ENCODE measurements around the gene SF3B4. TPM values are rescaled to one million over a fixed set of nuclear protein-coding genes. Genes with fewer than 3 reads are reported as not detected.

The SF3B4 gene
- total RNA-seq, 1 donor from 2014 or later: 26.4 TPM

DNA sequence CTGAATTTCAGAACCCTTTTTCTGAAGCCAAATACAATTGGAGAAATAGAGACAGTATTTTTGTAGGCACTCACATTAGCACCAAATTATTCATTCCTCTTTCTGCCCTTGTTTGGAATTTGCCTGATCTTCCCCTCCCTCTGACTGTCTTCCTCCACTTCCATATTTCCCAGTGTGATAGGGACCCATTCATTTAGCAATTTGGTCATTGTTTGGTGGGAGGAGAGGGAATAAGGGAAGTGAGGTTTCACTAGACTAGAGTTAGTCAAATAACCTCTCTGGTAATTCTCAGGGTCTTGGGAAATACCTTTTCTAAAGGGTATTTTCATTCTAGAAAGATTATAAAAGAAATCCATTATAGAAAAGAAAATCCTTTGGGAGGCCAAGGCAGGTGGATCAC lies 40.0 kb upstream of the SF3B4 start:
- DNase-seq (ENCODE audit: low spot score): no peak
- Histone ChIP-seq H3K79me2 (ENCODE audit: low read depth) (no peaks in the 10 kb centered on the region), H3K27me3 (no peaks in the 10 kb centered on the region), H2AFZ (replicated peaks) (no peak overlapping the region), H3K27ac (no peak overlapping the region), H3K9me3 (ENCODE audit: low read depth) (no peaks in the 10 kb centered on the region), H4K20me1 (ENCODE audit: low read depth) (no peaks in the 10 kb centered on the region), H3K36me3 (no peaks in the 10 kb centered on the region), H3F3A (ENCODE audit: low read depth) (peaks cover 9% of the 10 kb centered on the region), H3K4me1 (no peaks in the 10 kb centered on the region), H3K9ac (no peak overlapping the region), H3K4me3 (no peak overlapping the region), H3K4me2 (no peak overlapping the region)
- no peaks in the 10 kb centered on the region for H3K4me1 Mint-ChIP-seq
- no peak overlapping the region for H3K4me3 Mint-ChIP-seq
- no peaks in the 10 kb centered on the region for H3K9me3 Mint-ChIP-seq
- no peaks in the 10 kb centered on the region for H3K27me3 Mint-ChIP-seq (ENCODE audit: insufficient read depth, low read depth)
- H3K27ac Mint-ChIP-seq: no peak overlapping the region
- TF ChIP-seq EZH2phosphoT487 (IDR thresholded peaks at IDR 0.05) (no peak), EZH2 (IDR thresholded peaks at IDR 0.05) (no peak)
- TF ChIP-seq, protein P1, sequence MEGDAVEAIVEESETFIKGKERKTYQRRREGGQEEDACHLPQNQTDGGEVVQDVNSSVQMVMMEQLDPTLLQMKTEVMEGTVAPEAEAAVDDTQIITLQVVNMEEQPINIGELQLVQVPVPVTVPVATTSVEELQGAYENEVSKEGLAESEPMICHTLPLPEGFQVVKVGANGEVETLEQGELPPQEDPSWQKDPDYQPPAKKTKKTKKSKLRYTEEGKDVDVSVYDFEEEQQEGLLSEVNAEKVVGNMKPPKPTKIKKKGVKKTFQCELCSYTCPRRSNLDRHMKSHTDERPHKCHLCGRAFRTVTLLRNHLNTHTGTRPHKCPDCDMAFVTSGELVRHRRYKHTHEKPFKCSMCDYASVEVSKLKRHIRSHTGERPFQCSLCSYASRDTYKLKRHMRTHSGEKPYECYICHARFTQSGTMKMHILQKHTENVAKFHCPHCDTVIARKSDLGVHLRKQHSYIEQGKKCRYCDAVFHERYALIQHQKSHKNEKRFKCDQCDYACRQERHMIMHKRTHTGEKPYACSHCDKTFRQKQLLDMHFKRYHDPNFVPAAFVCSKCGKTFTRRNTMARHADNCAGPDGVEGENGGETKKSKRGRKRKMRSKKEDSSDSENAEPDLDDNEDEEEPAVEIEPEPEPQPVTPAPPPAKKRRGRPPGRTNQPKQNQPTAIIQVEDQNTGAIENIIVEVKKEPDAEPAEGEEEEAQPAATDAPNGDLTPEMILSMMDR (IDR thresholded peaks at IDR 0.05): no peak
- peaks cover 30% of the 10 kb centered on the region for H3K36me3 Mint-ChIP-seq

DNA sequence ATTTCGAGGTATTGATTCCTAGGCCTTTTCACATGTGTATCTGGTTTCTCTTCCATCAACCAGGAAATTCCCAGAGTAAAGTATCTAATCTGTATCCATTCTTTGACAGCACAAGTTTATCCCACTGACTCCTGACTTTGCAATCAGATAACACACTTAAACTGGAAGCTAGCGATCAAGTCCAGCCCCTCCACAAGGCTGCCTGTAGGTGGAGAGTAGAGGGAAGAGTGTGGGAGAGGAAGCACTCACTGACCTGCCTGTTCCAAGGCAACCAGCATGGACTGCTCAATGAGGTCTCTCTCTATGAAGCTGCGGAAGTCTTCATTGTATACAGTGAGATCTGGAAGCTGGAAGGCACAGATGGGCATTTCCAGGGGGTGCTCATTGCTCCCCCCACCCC lies 39.4 kb upstream of the SF3B4 start:
- H3K4me2 ChIP-seq: no peak overlapping the region
- DNase-seq (ENCODE audit: low spot score): no peak
- H3K4me1 ChIP-seq: no peaks in the 10 kb centered on the region
- no peaks in the 10 kb centered on the region for H3K36me3 ChIP-seq
- Mint-ChIP-seq H3K27me3 (ENCODE audit: insufficient read depth, low read depth) (no peaks in the 10 kb centered on the region), H3K4me3 (no peak overlapping the region), H3K27ac (no peak overlapping the region), H3K9me3 (no peaks in the 10 kb centered on the region), H3K36me3 (peaks cover 27% of the 10 kb centered on the region), H3K4me1 (no peaks in the 10 kb centered on the region)
- no peak overlapping the region for H3K27ac ChIP-seq
- H3F3A ChIP-seq (ENCODE audit: low read depth): peaks cover 13% of the 10 kb centered on the region
- H3K79me2 ChIP-seq (ENCODE audit: low read depth): no peaks in the 10 kb centered on the region
- H3K27me3 ChIP-seq: no peaks in the 10 kb centered on the region
- no peak overlapping the region for H3K9ac ChIP-seq
- no peaks in the 10 kb centered on the region for H4K20me1 ChIP-seq (ENCODE audit: low read depth)
- TF ChIP-seq EZH2 (IDR thresholded peaks at IDR 0.05) (no peak), EZH2phosphoT487 (IDR thresholded peaks at IDR 0.05) (no peak)
- TF ChIP-seq, protein P1 (IDR thresholded peaks at IDR 0.05): no peak
- H2AFZ ChIP-seq (replicated peaks): no peak overlapping the region
- no peaks in the 10 kb centered on the region for H3K9me3 ChIP-seq (ENCODE audit: low read depth)
- no peak overlapping the region for H3K4me3 ChIP-seq

DNA sequence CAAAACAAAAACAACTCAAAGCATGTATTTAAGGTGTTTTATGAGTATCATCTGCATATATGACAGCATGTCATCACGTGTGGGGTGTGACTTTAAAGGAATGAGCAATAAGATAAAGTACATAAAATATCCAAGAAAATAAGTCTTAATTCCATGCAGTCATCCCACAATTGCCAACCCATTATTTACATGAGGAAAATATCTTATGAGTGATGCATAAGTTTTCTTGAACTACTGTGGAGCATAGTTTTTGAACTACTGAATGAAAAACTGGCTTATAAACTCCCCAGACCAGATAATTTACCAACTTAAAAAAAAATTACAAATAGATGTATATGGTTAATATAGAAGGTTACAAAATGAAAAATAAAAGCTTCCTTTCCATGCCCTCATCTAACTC lies 38.8 kb upstream of the SF3B4 start:
- Histone ChIP-seq H3K79me2 (ENCODE audit: low read depth) (no peaks in the 10 kb centered on the region), H4K20me1 (ENCODE audit: low read depth) (no peaks in the 10 kb centered on the region), H3K9me3 (ENCODE audit: low read depth) (no peaks in the 10 kb centered on the region), H3K4me2 (no peak overlapping the region), H2AFZ (replicated peaks) (no peak overlapping the region), H3F3A (ENCODE audit: low read depth) (peaks cover 13% of the 10 kb centered on the region), H3K4me3 (no peak overlapping the region), H3K36me3 (peaks cover 4% of the 10 kb centered on the region), H3K4me1 (no peaks in the 10 kb centered on the region), H3K9ac (no peak overlapping the region), H3K27me3 (no peaks in the 10 kb centered on the region), H3K27ac (no peak overlapping the region)
- Mint-ChIP-seq H3K27ac (no peak overlapping the region), H3K27me3 (ENCODE audit: insufficient read depth, low read depth) (no peaks in the 10 kb centered on the region), H3K36me3 (peaks cover 25% of the 10 kb centered on the region), H3K4me3 (no peak overlapping the region), H3K4me1 (no peaks in the 10 kb centered on the region), H3K9me3 (no peaks in the 10 kb centered on the region)
- DNase-seq (ENCODE audit: low spot score): no peak
- TF ChIP-seq EZH2 (IDR thresholded peaks at IDR 0.05) (no peak), EZH2phosphoT487 (IDR thresholded peaks at IDR 0.05) (no peak)
- TF ChIP-seq, protein P1 (IDR thresholded peaks at IDR 0.05): no peak
